A549 (cell line): ENCODE results near the gene PNMT. TPM values are rescaled to one million over a fixed set of nuclear protein-coding genes. Genes with fewer than 3 reads are reported as not detected.

Source experiments
- ATAC-seq, 2 experiments: fragments of 200-7000 bp in 1 of 2; fragments of >200 bp in 1 of 2; cut with Nextera tagmentation in 1 of 2; cut with Tn5 transposase in 1 of 2; 3 replicates each; pipeline versions ENCODE4 v1.8.0 to v1.9.1; 2018 to 2020; ENCODE audit warnings: mild to moderate bottlenecking in 1 of 2, moderate library complexity in 1 of 2
- CTCF ChIA-PET: fragments of 300-600 bp; sonication (Branson Sonifier 250); formaldehyde crosslinking; extraction: SDS; loops from one replicate; lab custom pipeline; 2021; ENCODE audit warnings: antibody characterized with exemption, inconsistent platforms; lab: Yijun Ruan, JAX
- POLR2A ChIA-PET: fragments of 350-600 bp; formaldehyde crosslinking; extraction: SDS; loops from one replicate; lab custom pipeline; 2021; ENCODE audit warnings: antibody characterized with exemption, inconsistent platforms; lab: Yijun Ruan, JAX
- DNase-seq, 2 experiments: peaks; one replicate each; pipeline versions ENCODE4 v3.0.0 to v3.0.0-alpha.2; 2011 to 2016; ENCODE audit warnings: low read depth in 1 of 2, low spot score in 1 of 2
- FAIRE-seq: peaks from 2 replicates; lab custom pipeline; 2011; peaks lifted over from hg19 to GRCh38; lab: Jason Lieb, UNC
- H3K27ac ChIP-seq, 2 experiments: fragments of >200 bp; sonication (Bioruptor Twin); formaldehyde crosslinking; 3 replicates each; pipeline ENCODE4 v1.5.1; 2016 to 2017
- H3K4me1 ChIP-seq: fragments of >200 bp; sonication (Bioruptor Twin); formaldehyde crosslinking; 3 replicates; pipeline ENCODE4 v1.6.1; 2016
- H3K4me2 ChIP-seq: fragments of >200 bp; sonication (Bioruptor Twin); formaldehyde crosslinking; 3 replicates; pipeline ENCODE4 v1.6.1; 2016
- H3K4me3 ChIP-seq: fragments of >200 bp; sonication (Bioruptor Twin); formaldehyde crosslinking; 3 replicates; pipeline ENCODE4 v1.5.1; 2016
- H3K9me3 ChIP-seq: fragments of >200 bp; sonication (Bioruptor Twin); formaldehyde crosslinking; 3 replicates; pipeline ENCODE4 v1.6.1; 2016
- CBX2 ChIP-seq: fragments of 200-600 bp; sonication (generic); IDR thresholded peaks from 2 replicates; pipeline ENCODE4 v1.6.1; 2016; ENCODE audit warnings: low read depth, mild to moderate bottlenecking, borderline replicate concordance
- CHD2 ChIP-seq: fragments of 150-350 bp; IDR thresholded peaks from 2 replicates; pipeline ENCODE4 v1.6.1; 2014; ENCODE audit warnings: low read length; ENCODE audit not compliant: partially characterized antibody
- CHD4 ChIP-seq: fragments of 200-600 bp; sonication (generic); IDR thresholded peaks from 2 replicates; pipeline ENCODE4 v1.6.1; 2016; ENCODE audit warnings: antibody characterized with exemption, mild to moderate bottlenecking, borderline replicate concordance
- CTCF ChIP-seq: fragments of >200 bp; sonication (Bioruptor Twin); formaldehyde crosslinking; IDR thresholded peaks from 3 replicates; pipeline ENCODE4 v1.5.1; 2016
- EHF ChIP-seq: fragments of 250-450 bp; sonication (Bioruptor Pico); IDR thresholded peaks from 2 replicates; pipeline ENCODE4 v1.5.0; 2020; ENCODE audit warnings: mild to moderate bottlenecking
- ELK1 ChIP-seq: fragments of 150-350 bp; IDR thresholded peaks from 2 replicates; pipeline ENCODE4 v1.6.1; 2014; ENCODE audit warnings: low read depth, mild to moderate bottlenecking, low read length
- EP300 ChIP-seq, 2 experiments: fragments of >200 bp; sonication (Bioruptor Twin); formaldehyde crosslinking; IDR thresholded peaks; 2 replicates in 1 of 2; 3 replicates in 1 of 2; pipeline ENCODE4 v1.6.1; 2016 to 2017
- ESRRA ChIP-seq: fragments of 150-350 bp; IDR thresholded peaks from 2 replicates; pipeline ENCODE4 v1.6.1; 2014; ENCODE audit warnings: mild to moderate bottlenecking, low read length, borderline replicate concordance
- FOSB ChIP-seq: fragments of 250-450 bp; sonication (Bioruptor Pico); IDR thresholded peaks from 2 replicates; pipeline ENCODE4 v1.5.0; 2020; ENCODE audit warnings: mild to moderate bottlenecking, moderate library complexity
- GATA3 ChIP-seq: IDR thresholded peaks from 2 replicates; pipeline ENCODE4 v1.6.1; 2012; ENCODE audit warnings: borderline replicate concordance
- HES2 ChIP-seq: fragments of >200 bp; sonication (Bioruptor Twin); formaldehyde crosslinking; IDR thresholded peaks from 2 replicates; pipeline ENCODE4 v1.6.1; 2016
- HOXA7 ChIP-seq: fragments of 250-450 bp; sonication (Bioruptor Pico); IDR thresholded peaks from 2 replicates; pipeline ENCODE4 v1.5.0; 2020; ENCODE audit warnings: mild to moderate bottlenecking, moderate library complexity
- KDM1A ChIP-seq: fragments of 200-600 bp; sonication (generic); IDR thresholded peaks from 2 replicates; pipeline ENCODE4 v1.6.1; 2016; ENCODE audit warnings: low read depth, mild to moderate bottlenecking
- MAFK ChIP-seq: fragments of 450-650 bp; IDR thresholded peaks from 2 replicates; pipeline ENCODE4 v1.6.1; 2014; ENCODE audit not compliant: partially characterized antibody
- MAX ChIP-seq: IDR thresholded peaks from 2 replicates; pipeline ENCODE4 v1.6.1; 2012
- MYC ChIP-seq: IDR thresholded peaks from 2 replicates; pipeline ENCODE4 v1.6.1; 2012; ENCODE audit warnings: mild to moderate bottlenecking, inconsistent platforms, low read length, improper control_type of control experiment, borderline replicate concordance
- NFE2L2 ChIP-seq: fragments of 150-350 bp; conservative IDR thresholded peaks from 2 replicates; pipeline ENCODE4 v1.6.1; 2014; ENCODE audit warnings: low read length
- NPAS2 ChIP-seq: fragments of 250-450 bp; sonication (Bioruptor Pico); IDR thresholded peaks from 2 replicates; pipeline ENCODE4 v1.8.0; 2022; ENCODE audit warnings: mild to moderate bottlenecking, moderate library complexity, borderline replicate concordance
- NR3C1 ChIP-seq: fragments of >200 bp; sonication (Bioruptor Twin); formaldehyde crosslinking; IDR thresholded peaks from 3 replicates; pipeline ENCODE4 v1.6.1; 2017
- PBX3 ChIP-seq: IDR thresholded peaks from 2 replicates; pipeline ENCODE4 v1.6.1; 2012
- PHF8 ChIP-seq: fragments of 200-600 bp; sonication (generic); IDR thresholded peaks from 2 replicates; pipeline ENCODE4 v1.6.1; 2016; ENCODE audit warnings: low read depth, mild to moderate bottlenecking, antibody characterized with exemption, moderate library complexity, borderline replicate concordance
- POLR2AphosphoS2 ChIP-seq: conservative IDR thresholded peaks from 2 replicates; pipeline ENCODE4 v1.6.1; 2012; ENCODE audit warnings: low read length, improper control_type of control experiment, inconsistent platforms
- RAD21 ChIP-seq, 2 experiments: fragments of >200 bp in 1 of 2; sonication (Bioruptor Twin) in 1 of 2; formaldehyde crosslinking in 1 of 2; IDR thresholded peaks in 1 of 2; conservative IDR thresholded peaks in 1 of 2; 2 replicates in 1 of 2; 3 replicates in 1 of 2; pipeline ENCODE4 v1.6.1; 2012 to 2018; ENCODE audit warnings: inconsistent platforms in 1 of 2
- REST ChIP-seq: fragments of 200-600 bp; sonication (generic); IDR thresholded peaks from 2 replicates; pipeline ENCODE4 v1.6.1; 2016; ENCODE audit warnings: antibody characterized with exemption, mild to moderate bottlenecking, moderate library complexity
- RFX5 ChIP-seq: fragments of 450-650 bp; IDR thresholded peaks from 2 replicates; pipeline ENCODE4 v1.7.1; 2014; ENCODE audit warnings: antibody characterized with exemption, mild to moderate bottlenecking, moderate library complexity
- TFCP2L1 ChIP-seq: fragments of 250-450 bp; sonication (Bioruptor Pico); IDR thresholded peaks from 2 replicates; pipeline ENCODE4 v1.5.0; 2021; ENCODE audit warnings: mild to moderate bottlenecking
- TP53 ChIP-seq: fragments of 250-450 bp; sonication (Bioruptor Pico); IDR thresholded peaks from 2 replicates; pipeline ENCODE4 v1.5.0; 2021; ENCODE audit warnings: mild to moderate bottlenecking, moderate library complexity
- ZC3H11A ChIP-seq: fragments of 450-650 bp; IDR thresholded peaks from 2 replicates; pipeline ENCODE4 v1.6.1; 2014; ENCODE audit warnings: antibody characterized with exemption, mild to moderate bottlenecking
- ZFP36 ChIP-seq: fragments of 450-650 bp; IDR thresholded peaks from 2 replicates; pipeline ENCODE4 v1.6.1; 2014; ENCODE audit warnings: borderline replicate concordance; ENCODE audit not compliant: partially characterized antibody
- ZSCAN20 ChIP-seq: fragments of 250-450 bp; sonication (Bioruptor Pico); IDR thresholded peaks from 2 replicates; pipeline ENCODE4 v1.8.0; 2022; ENCODE audit warnings: mild to moderate bottlenecking, moderate library complexity
- WGBS: methylation state at CpG from one replicate; pipeline ENCODE4 v1.1.6; 2017; ENCODE audit errors: missing lambda C conversion rate; 5-methylcytosine and 5-hydroxymethylcytosine counted together
- polyA plus RNA-seq, 4 experiments: library from polyadenylated mRNA; depleted of rRNA in 3 of 4; stranded (reverse); fragments of >200 nt; fragmentation: RNase III in 1 of 4; extraction: RNeasy Plus Mini Kit Qiagen cat#74134 plus additional on column Dnase treatment in 1 of 4; gene quantifications; 2 replicates in 3 of 4; 3 replicates in 1 of 4; pipeline ENCODE4 v1.2.3, GENCODE V29; 2011 to 2017

Gene PNMT
- polyA plus RNA-seq, 2 of the 4 experiments (the other 2 are of a cell fraction) = not detected

GRCh38 chr17:39699818-39700147 lies 31.5 kb downstream of the PNMT start, which contains the start of gene ERBB2 (continued):
- TF ChIP-seq CTCF (no peak), MAX (peak; percentile 62; the same call in 1 of the 2 replicates), HES2 (no peak), ZFP36 (no peak), CBX2 (no peak), FOSB (no peak), CHD4 (no peak), RAD21 (conservative IDR thresholded peaks at IDR 0.05 in 1 of 2, IDR thresholded peaks at IDR 0.05 in 1 of 2) (no peak), NR3C1 (no peak), ELK1 (no peak), ESRRA (no peak), MAFK (no peak), MYC (no peak), ZC3H11A (no peak), HOXA7 (CRISPR knock-in tag) (no peak), EP300 (IDR thresholded peaks at IDR 0.05) (no peak), REST (no peak), CHD2 (no peak), KDM1A (no peak), ZSCAN20 (CRISPR knock-in tag) (no peak)

- Histone ChIP-seq H3K27ac (peak overlapping the region; percentile 79 to 97), H3K4me3 (peak overlapping the region; percentile 78), H3K4me1 (peaks cover 59% of the 10 kb centered on the region), H3K9me3 (no peaks in the 10 kb centered on the region), H3K4me2 (peak overlapping the region; percentile 81)
- ATAC-seq = peak; percentile 51 to 62
- CTCF ChIA-PET = interaction anchor here (0.6 to 50.7 kb wide), 16 partner anchors 8 to 63 kb away, joined by 3 to 1391 read pairs (median 6); partner anchors contain the start of genes MIEN1, PGAP3, PNMT and PPP1R1B
- DNase-seq = peak in 1 of 2 experiments; percentile 66
- WGBS = 7% methylated on average over 24 of the region's 57 CpGs
- POLR2A ChIA-PET = interaction anchor here (0.8 to 2.7 kb wide), 11 partner anchors 8 to 48 kb away, joined by 3 to 60 read pairs (median 4); partner anchors contain the start of genes MIEN1 and PGAP3
- no peak for FAIRE-seq
- TF ChIP-seq ZFP36 = no peak
- TF ChIP-seq NR3C1 = no peak
- TF ChIP-seq FOSB = 0 out of 2 replicates have a peak, but pooled peaks have one; percentile 50
- TF ChIP-seq CHD4 = no peak
- peak; percentile 39; the same call in 1 of the 2 replicates for TF ChIP-seq PHF8
- TF ChIP-seq TP53 = no peak
- no peak for TF ChIP-seq RFX5
- TF ChIP-seq GATA3 = no peak
- no peak for TF ChIP-seq TFCP2L1 (CRISPR knock-in tag)
- TF ChIP-seq PBX3 = no peak
- TF ChIP-seq EHF = no peak
- no peak for TF ChIP-seq POLR2AphosphoS2
- TF ChIP-seq NFE2L2 = no peak
- TF ChIP-seq NPAS2 (CRISPR knock-in tag) = no peak
Measured at GRCh38 chr17:39700148-39700987, 32.1 kb downstream of the PNMT start.
